Measurements from ENCODE around the gene LRRC73.
"Not testable (repeated sequence)": the region's sequence is repeated elsewhere in the genome, so short reads cannot be mapped to it uniquely, and the experiment has no call there.

LRRC73 gene

DNA sequence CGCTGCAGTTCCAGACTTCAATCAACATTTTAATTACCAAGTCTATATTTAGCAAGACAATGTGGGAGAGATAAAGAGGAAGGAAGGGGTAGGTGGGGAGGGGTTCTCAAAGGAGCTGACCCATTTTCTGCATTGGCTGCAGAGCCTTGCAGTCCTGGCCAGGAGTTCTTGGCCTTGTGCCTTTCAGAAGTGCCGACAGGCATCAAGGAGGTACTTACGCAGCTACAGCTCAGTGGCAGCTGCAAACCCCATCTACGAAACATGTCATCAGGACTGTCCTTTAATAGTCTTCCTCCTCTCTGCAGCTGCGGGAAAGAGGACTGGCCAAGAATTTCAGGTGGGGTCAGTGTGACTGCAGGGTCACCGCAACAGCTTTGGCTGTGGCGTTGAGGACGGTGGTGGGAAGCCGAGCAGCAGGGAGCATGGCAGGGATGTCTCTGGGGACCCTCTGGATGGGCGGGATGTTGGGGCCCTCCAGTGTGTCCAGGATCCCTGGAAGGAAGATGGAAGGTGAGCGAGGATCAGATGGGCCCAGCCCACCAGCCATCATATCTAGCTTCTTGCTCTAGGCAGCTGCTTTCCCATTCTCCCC, 1.8 kb upstream of the LRRC73 start:
- DNase-seq (ENCODE audit: low read depth, low spot score), result no peak

GRCh38 chr6:43510827-43511163, 649 bp upstream of the LRRC73 start:
- DNase-seq (ENCODE audit: low read depth, low spot score), result no peak

DNA sequence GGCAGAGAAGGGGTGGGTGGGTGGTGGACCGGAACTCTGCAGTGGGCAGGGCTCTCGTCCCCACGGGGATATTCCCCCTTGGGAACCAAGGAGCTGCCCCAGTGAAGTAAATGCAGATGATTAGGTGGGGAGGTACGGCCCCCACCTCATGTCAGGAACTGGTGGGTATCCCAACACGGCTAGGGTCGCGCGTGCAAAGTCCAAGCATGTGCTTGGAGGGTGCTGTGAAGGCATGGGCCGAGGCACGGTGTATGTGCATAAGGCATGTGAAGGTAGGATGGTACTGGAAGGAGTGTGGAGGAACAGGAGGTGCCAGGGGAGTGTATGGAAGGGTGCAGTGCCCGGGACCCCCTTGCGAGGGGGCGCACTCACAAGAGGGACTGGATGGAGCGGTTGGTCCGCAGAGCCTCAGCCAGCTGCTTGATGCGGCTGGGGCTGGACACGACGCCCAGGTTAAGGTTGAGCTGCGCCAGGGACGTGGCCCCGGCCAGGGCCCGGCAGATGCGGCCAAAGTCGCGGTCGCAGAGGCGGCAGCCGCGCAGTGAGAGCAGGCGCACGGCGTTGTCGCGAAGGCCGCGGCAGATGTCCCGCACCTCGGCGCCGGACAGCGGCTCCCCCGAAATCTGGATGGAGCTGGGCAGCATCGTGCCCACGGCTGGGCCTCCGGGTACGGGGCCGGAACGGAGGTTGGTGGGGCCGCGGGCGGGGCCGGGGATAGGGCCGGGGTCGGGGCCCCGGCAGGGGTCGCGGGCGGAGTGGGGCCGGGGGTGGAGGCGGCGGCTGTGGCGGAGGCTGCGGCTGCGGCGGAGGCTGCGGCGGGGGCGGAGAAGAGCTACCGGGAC, 783 bp downstream of the LRRC73 start:
- no peak for DNase-seq (ENCODE audit: low read depth, low spot score)

DNA sequence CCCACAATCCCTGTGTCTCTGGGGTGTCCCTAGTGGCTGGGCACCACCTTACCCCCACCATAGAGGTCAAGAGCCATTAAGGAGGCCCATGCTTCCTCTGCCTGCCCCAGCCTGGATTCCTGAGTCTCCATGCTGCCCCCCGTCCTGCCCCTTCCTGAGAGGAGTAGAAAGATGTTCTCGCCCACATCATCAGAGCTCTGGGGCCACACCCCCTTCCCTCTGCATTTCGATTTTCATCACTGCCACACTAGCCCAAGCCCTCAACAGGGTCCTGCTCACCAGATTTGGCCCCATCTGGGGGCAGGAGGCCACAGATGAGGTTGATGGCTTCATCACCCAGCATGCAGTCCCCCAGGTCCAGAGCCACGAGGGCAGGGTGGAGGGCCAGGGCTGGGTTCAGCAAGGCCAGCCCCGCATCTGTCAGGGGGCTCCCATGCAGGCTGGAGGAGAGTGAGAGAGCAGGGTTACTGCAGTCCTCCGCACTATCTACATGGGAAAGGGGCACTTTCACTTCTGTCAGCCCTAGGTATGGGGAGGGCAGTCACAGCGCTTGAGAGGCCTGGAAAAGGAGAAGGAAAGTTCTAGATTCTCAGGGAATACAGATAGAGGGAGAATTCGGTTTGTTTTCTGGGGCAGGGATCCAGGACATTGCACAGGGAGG, 1.5 kb downstream of the LRRC73 start:
- no peak for DNase-seq (ENCODE audit: low read depth, low spot score)

- peak; percentile 93 for DNase-seq (ENCODE audit: low read depth, low spot score)
These were observed 3.3 kb downstream of the LRRC73 start for GRCh38 chr6:43506667-43507471.

GRCh38 chr6:43506171-43506570, 4.0 kb downstream of the LRRC73 start:
- DNase-seq (ENCODE audit: low read depth, low spot score), result no peak

- DNase-seq (ENCODE audit: low read depth, low spot score), result no peak
These were observed 4.4 kb downstream of the LRRC73 start for GRCh38 chr6:43505718-43506117.

GRCh38 chr6:43504756-43505593, 5.2 kb downstream of the LRRC73 start:
- DNase-seq (ENCODE audit: low read depth, low spot score), result no peak

GRCh38 chr6:43503443-43503842, 6.7 kb downstream of the LRRC73 start:
- no peak for DNase-seq (ENCODE audit: low read depth, low spot score)

- DNase-seq (ENCODE audit: low read depth, low spot score), result no peak
These were observed 7.5 kb downstream of the LRRC73 start for GRCh38 chr6:43502666-43503065.

DNA sequence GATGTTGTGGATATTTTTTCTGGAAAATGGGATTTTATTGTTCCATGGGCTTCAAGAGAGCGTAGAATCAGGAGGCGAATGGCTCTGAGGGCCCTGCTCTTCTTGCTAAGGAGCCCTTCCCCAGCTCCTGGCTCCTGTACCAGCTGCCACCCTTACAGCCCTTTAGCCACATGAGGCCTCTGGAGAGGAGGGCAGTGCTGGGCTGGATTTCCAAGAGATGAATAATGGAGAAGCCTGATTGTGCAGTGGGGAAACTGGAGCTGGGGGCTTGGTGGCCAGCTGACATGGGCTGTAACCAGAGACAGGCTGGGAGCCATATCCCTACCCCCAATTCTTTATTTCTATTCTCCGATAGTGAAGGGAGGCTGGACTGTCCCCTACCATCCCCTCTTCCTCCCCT, 9.2 kb downstream of the LRRC73 start:
- DNase-seq (ENCODE audit: low read depth, low spot score), result no peak

GRCh38 chr6:43499028-43499815, 10.9 kb downstream of the LRRC73 start:
- DNase-seq (ENCODE audit: low read depth, low spot score), result no peak

DNA sequence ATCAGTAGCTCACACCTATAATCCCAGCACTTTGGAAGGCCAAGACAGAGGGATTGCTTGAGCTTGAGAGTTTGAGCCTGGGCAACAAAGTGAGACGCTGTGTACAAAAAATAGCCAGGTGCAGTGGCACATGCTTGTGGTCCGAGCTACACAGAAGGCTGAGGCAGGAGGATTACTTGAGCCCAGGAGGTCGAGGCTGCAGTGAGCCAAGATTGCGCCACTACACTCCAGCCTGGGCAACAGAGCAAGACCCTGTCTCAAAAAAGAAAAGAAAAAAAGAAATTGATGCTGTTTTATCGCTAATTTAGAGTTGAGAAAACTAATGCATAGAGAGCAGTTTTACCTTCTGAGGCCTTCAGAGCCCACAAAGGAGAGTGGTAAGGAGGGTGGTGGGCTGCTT, 11.9 kb downstream of the LRRC73 start:
- DNase-seq (ENCODE audit: low read depth, low spot score), result not testable (repeated sequence)

DNA sequence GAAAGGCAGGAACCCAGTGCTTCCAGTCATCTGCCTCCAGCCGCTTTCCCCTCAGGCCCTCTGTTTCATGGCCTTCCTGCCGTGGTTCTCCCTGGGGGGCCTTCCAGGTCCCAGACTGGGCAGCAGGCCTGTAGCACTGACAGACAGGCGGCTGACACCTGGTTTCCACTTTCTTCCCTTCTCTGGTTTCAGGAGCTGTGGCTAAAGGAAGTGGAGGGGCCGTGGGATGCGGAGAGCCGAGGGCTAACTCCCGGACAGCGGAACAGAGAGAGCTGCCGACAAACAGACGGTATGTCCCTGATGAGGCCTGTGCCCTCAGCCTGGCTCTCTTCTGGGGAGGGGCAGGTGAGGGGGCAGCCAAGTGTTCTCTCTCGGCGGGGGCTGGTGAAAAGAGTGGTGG, 12.5 kb downstream of the LRRC73 start:
- DNase-seq (ENCODE audit: low read depth, low spot score), result no peak

- no peak for DNase-seq (ENCODE audit: low read depth, low spot score)
These were observed 13.1 kb downstream of the LRRC73 start for GRCh38 chr6:43497129-43497396.

GRCh38 chr6:43496370-43497128, 13.6 kb downstream of the LRRC73 start:
- DNase-seq (ENCODE audit: low read depth, low spot score), result peak; percentile 91

- DNase-seq (ENCODE audit: low read depth, low spot score), result peak; percentile 59
These were observed 14.7 kb downstream of the LRRC73 start for GRCh38 chr6:43495409-43495941.

DNA sequence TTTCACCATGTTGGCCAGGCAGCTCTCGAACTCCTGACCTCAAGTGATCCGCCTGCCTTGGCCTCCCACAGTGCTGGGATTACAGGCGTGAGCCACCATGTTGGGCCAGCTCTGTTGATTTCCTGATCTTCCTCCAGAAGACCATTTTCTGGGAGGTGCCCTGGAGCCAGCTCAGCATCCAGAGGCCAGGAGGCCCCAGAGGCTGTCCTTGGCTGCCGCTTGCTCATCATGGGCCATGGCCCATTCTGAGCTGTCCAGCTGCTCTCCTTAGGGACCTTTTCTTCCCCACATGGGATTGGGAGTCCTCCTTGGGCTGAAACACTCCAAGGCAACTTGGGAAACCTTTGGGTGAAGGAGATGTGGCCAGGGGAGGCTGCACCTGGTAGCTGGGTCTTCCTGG, 15.4 kb downstream of the LRRC73 start:
- no peak for DNase-seq (ENCODE audit: low read depth, low spot score)

GRCh38 chr6:43494321-43494720, 15.8 kb downstream of the LRRC73 start:
- peak; percentile 58 for DNase-seq (ENCODE audit: low read depth, low spot score)

- DNase-seq (ENCODE audit: low read depth, low spot score), result no peak
These were observed 16.3 kb downstream of the LRRC73 start for GRCh38 chr6:43493833-43494232.
